Esophagus muscularis mucosa (tissue), 4 donors: ENCODE results near the gene TTC9. TPM values are rescaled to one million over a fixed set of nuclear protein-coding genes. Genes with fewer than 3 reads are reported as not detected.
A peak's percentile ranks its signal among the peaks of the same experiment; 100 is the strongest.

ENCODE experiments used
- DNase-seq: peaks from one replicate; pipeline ENCODE4 v3.0.0-alpha.2; 2017; ENCODE audit errors: extremely low spot score
- H3K27ac ChIP-seq, 4 donors: fragments of 200-600 bp; sonication (generic); replicated peaks in 1 of 4; 1 replicate in 3 of 4; 2 replicates in 1 of 4; pipeline ENCODE4 v1.5.1; 2016 to 2019; ENCODE audit warnings: mild to moderate bottlenecking in 1 of 4
- H3K27me3 ChIP-seq, 4 donors: fragments of 200-600 bp; sonication (generic); one replicate each; pipeline versions ENCODE4 v1.5.1 to v1.6.0; 2016 to 2019
- H3K36me3 ChIP-seq, 4 donors: fragments of 200-600 bp; sonication (generic); one replicate each; pipeline ENCODE4 v1.5.1; 2016 to 2019
- H3K4me1 ChIP-seq, 4 donors: fragments of 200-600 bp; sonication (generic); one replicate each; pipeline ENCODE4 v1.5.1; 2016 to 2019
- H3K4me3 ChIP-seq, 4 donors: fragments of 200-600 bp; sonication (generic); 1 replicate in 2 of 4; 2 replicates in 2 of 4; pipeline ENCODE4 v1.5.1; 2016 to 2019; ENCODE audit warnings: mild to moderate bottlenecking in 4 of 4, moderate library complexity in 1 of 4
- H3K9me3 ChIP-seq, 4 donors: fragments of 200-600 bp; sonication (generic); 1 replicate in 3 of 4; 2 replicates in 1 of 4; pipeline ENCODE4 v1.5.1; 2016 to 2019
- EP300 ChIP-seq: sonication (generic); formaldehyde crosslinking; IDR thresholded peaks from one replicate; pipeline ENCODE4 v1.6.1; 2017; ENCODE audit warnings: antibody characterized with exemption
- POLR2A ChIP-seq: fragments of 450-650 bp; IDR thresholded peaks from one replicate; pipeline ENCODE4 v1.6.1; 2017; ENCODE audit warnings: antibody characterized with exemption, moderate library complexity, mild to moderate bottlenecking, low read depth
- POLR2AphosphoS5 ChIP-seq, 2 donors: sonication (generic); formaldehyde crosslinking; IDR thresholded peaks; one replicate each; pipeline ENCODE4 v1.6.1; 2017; ENCODE audit warnings: antibody characterized with exemption in 2 of 2
- WGBS: methylation state at CpG from one replicate; pipeline ENCODE4 v1.1.5; 2018; 5-methylcytosine and 5-hydroxymethylcytosine counted together
- intact Hi-C: fragments of 100-400 bp; cut with DNase I; formaldehyde crosslinking; loops from one replicate; pipeline ENCODE4 v1.15.1; 2023
- total RNA-seq, 4 donors: library from RNA; depleted of rRNA; stranded (reverse); fragments of >200 nt; gene quantifications; one replicate each; pipeline versions ENCODE4 v1.1.0 to v1.2.1, GENCODE V29; 2016
- TF ChIP-seq, protein P1 (sequence below), 3 experiments: fragments of 200-600 bp in 2 of 3; fragments of 450-650 bp in 1 of 3; sonication (generic) in 2 of 3; IDR thresholded peaks; one replicate each; pipeline ENCODE4 v1.5.1; 2017 to 2019; ENCODE audit warnings: antibody characterized with exemption in 3 of 3, mild to moderate bottlenecking in 2 of 3, moderate library complexity in 1 of 3

The TTC9 gene
- total RNA-seq, result 1 to 10 TPM in 3 of 4 donors, under 1 TPM in 1; 0.99 to 3.4 (median 1.9) TPM

DNA sequence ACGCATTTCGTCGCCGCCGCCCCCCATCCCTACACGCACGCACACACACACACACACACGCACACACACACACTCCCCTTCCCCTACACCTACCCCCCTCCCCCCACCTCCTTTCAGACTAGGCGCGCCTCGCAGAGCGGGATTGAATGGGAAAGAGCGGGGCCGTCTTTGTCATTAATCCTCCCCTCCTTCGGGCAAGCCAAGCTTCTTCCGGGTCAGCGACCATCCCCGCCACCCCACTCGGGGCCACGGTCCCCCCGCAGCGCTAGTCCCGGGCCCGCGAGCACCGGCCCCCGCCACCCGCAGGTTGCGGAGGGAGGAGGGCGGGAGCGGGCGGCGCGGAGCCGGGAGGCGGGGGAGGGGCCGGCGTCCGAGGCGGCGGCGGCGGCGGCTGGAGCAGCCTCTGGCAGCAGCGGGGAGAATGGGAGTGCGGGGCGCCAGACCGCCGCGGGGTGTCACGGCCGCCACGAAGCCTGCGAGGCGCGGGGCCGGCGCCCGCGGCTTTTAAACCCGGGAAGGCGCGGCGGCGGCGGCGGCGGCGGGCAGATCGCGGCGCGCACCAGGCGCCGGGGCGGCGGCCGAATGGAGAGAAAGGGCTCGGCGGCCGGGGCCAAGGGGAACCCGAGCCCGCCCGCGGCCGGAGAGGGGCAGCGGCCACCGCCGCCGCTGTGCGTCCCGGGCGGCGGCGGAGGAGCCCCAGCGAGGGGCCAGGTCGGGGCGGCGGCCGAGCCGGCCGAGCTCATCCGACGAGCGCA is at the start of gene TTC9:
TTC9 (plus strand) TSS at position 369 of the 755 bp plus-strand sequence; CDS start at position 583, 214 bp downstream.
- H3K4me1 ChIP-seq, result peaks cover 9 to 34% (median 24%) of the 10 kb centered on the region in 4 donors
- WGBS, result 0% methylated on average over 48 of the region's 105 CpGs
- peak within 1 kb of the TSS; percentile 64 to 76 (median 72) for H3K4me3 ChIP-seq
- intact Hi-C loops, result no loop called here
- DNase-seq, result no peak
- H3K9me3 ChIP-seq, result no peaks in the 10 kb centered on the region
- peaks cover 0 to 54% (median 2%) of the 10 kb centered on the region in 4 donors for H3K27me3 ChIP-seq
- TF ChIP-seq POLR2AphosphoS5 (IDR thresholded peaks at IDR 0.05) (no peak), EP300 (no peak), POLR2A (no peak)
- TF ChIP-seq, protein P1, sequence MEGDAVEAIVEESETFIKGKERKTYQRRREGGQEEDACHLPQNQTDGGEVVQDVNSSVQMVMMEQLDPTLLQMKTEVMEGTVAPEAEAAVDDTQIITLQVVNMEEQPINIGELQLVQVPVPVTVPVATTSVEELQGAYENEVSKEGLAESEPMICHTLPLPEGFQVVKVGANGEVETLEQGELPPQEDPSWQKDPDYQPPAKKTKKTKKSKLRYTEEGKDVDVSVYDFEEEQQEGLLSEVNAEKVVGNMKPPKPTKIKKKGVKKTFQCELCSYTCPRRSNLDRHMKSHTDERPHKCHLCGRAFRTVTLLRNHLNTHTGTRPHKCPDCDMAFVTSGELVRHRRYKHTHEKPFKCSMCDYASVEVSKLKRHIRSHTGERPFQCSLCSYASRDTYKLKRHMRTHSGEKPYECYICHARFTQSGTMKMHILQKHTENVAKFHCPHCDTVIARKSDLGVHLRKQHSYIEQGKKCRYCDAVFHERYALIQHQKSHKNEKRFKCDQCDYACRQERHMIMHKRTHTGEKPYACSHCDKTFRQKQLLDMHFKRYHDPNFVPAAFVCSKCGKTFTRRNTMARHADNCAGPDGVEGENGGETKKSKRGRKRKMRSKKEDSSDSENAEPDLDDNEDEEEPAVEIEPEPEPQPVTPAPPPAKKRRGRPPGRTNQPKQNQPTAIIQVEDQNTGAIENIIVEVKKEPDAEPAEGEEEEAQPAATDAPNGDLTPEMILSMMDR (IDR thresholded peaks at IDR 0.05), result no peak
- peak within 1 kb of the TSS in 1 of 4 donors; percentile 39 for H3K27ac ChIP-seq
- H3K36me3 ChIP-seq, result no peaks in the 10 kb centered on the region

DNA sequence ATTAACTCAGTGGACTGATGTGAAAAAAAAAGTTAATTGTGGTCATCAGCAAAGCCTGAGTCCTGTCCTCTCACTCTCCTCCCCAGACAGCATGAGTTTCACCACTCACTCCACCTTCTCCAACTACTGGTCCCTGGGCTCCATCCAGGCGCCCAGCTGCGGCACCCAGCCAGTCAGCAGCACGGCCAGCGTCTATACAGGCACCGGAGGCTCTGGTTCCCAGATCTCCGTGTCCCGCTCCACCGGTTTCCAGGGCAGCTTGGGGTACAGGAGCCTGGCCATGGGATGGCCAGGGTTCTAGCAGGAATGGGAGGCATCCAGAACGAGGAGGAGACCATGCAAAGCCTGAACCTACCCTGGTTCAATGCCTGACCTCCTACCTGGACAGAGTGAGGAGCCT is 47.3 kb upstream of the TTC9 start:
- Histone ChIP-seq H3K27me3 (no peaks in the 10 kb centered on the region), H3K9me3 (no peaks in the 10 kb centered on the region), H3K4me1 (peaks cover 8 to 10% (median 9%) of the 10 kb centered on the region in 4 donors), H3K27ac (no peak overlapping the region), H3K4me3 (no peak overlapping the region), H3K36me3 (peaks cover 41 to 70% (median 67%) of the 10 kb centered on the region in 4 donors)
- intact Hi-C loops, result no loop called here
- no peak for DNase-seq
- 99% methylated on average over 9 of the region's 9 CpGs for WGBS
- no peak for TF ChIP-seq EP300
- TF ChIP-seq, protein P1 (IDR thresholded peaks at IDR 0.05), result no peak
- no peak for TF ChIP-seq POLR2AphosphoS5 (IDR thresholded peaks at IDR 0.05)
- no peak for TF ChIP-seq POLR2A

DNA sequence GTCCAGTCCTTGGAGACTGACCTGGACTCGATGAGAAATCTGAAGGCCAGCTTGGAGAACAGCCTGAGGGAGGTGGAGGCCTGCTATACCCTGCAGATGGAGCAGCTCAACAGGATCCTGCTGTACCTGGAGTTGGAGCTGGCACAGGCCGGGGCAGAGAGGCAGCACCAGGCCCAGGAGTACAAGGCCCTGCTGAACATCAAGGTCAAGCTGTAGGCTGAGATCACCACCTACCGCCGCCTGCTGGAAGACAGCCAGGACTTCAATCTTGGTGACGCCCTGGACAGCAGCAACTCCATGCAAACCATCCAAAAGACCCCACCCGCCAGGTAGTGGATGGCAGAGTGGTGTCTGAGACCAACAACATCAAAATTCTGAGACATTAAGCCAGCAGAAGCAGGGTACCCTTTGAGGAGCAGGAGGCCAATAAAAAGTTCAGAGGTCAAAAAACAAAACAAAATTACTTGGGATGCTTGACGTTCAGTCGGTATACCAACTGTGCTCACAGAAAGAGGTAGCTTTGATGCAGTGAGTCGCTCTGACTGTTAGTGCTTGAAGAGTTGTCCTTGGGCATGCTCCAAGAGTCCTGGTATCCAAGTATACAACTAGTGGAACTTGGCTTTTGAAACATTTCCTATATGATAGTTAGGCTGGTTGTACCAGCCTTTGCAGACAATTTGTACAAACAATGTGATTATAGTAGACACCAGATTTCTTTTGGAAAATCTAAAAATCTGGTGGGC is 46.1 kb upstream of the TTC9 start:
- 84% methylated on average over 9 of the region's 9 CpGs for WGBS

DNA sequence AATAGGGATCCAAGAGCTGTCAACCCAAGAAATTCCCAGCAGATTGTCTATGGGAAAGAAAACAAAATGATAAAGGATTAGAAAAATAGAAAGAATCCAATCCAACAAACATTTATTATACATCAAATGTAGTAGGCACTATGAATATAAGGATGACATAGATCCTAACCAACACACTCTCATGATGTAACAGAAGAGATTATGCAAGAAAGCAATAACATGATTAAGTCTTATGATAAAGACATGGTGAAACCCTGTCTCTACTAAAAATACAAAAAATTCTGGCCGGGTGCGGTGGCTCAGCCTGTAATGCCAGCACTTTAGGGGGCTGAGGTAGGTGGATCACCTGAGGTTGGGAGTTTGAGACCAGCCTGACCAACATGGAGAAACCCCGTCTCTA is 44.0 kb upstream of the TTC9 start:
- Histone ChIP-seq H3K4me1 (peaks cover 15 to 21% (median 18%) of the 10 kb centered on the region in 4 donors), H3K4me3 (no peak overlapping the region), H3K9me3 (no peaks in the 10 kb centered on the region), H3K27me3 (no peaks in the 10 kb centered on the region), H3K27ac (no peak overlapping the region), H3K36me3 (peaks cover 29 to 39% (median 37%) of the 10 kb centered on the region in 4 donors)
- no peak for DNase-seq
- intact Hi-C loops, result no loop called here
- 84% methylated on average over 3 of the region's 3 CpGs for WGBS
- TF ChIP-seq EP300, result no peak
- TF ChIP-seq POLR2AphosphoS5 (IDR thresholded peaks at IDR 0.05), result no peak
- TF ChIP-seq, protein P1 (IDR thresholded peaks at IDR 0.05), result no peak
- TF ChIP-seq POLR2A, result no peak

More for the DNA sequence above, 46.1 kb upstream of the TTC9 start:
- Histone ChIP-seq H3K27me3 (no peaks in the 10 kb centered on the region), H3K4me1 (peaks cover 14 to 17% (median 15%) of the 10 kb centered on the region in 4 donors), H3K9me3 (no peaks in the 10 kb centered on the region), H3K4me3 (no peak overlapping the region), H3K36me3 (peaks cover 41 to 59% (median 56%) of the 10 kb centered on the region in 4 donors), H3K27ac (no peak overlapping the region)
- no peak for DNase-seq
- TF ChIP-seq POLR2A, result no peak
- no peak for TF ChIP-seq POLR2AphosphoS5 (IDR thresholded peaks at IDR 0.05)
- no peak for TF ChIP-seq EP300
- TF ChIP-seq, protein P1 (IDR thresholded peaks at IDR 0.05), result no peak
- intact Hi-C loops, result no loop called here
